AG09309 (cell line): Measurements from ENCODE around the gene ZNF423.

Source experiments
- DNase-seq: peaks from one replicate; pipeline ENCODE4 v3.0.0-alpha.2; 2010; ENCODE audit warnings: low read depth
- H3K4me3 ChIP-seq: 2 replicates; pipeline ENCODE4 v1.5.1; 2011; ENCODE audit warnings: mild to moderate bottlenecking, low read depth, low read length, moderate library complexity; ENCODE audit not compliant: control insufficient read depth
- TF ChIP-seq, protein P1 (sequence below): IDR thresholded peaks from 2 replicates; pipeline ENCODE4 v1.5.1; 2011; ENCODE audit warnings: mild to moderate bottlenecking, low read depth, low read length, inconsistent platforms; ENCODE audit not compliant: insufficient read depth, control insufficient read depth; ENCODE audit errors: missing control alignments

ZNF423 gene

DNA sequence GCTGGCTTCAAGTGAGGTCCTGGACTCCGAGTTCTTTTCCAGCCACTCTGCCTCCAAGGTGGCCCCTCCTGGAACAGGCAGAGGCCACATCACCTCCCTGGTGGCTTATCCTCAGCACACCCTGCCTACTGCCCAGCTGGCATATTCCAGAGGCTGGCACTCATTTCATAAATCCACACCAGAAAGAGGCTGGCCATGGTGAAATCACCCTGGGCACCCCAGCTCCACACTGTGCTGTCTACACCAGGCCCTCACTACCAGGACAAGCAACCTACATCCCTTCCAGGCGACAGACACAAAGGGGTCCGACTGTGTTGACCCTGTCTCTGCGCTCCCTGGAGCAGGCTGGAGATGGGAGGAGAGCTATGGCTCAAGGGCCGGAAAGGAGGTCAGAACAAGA is 382.1 kb downstream of the ZNF423 start:
- TF ChIP-seq, protein P1, sequence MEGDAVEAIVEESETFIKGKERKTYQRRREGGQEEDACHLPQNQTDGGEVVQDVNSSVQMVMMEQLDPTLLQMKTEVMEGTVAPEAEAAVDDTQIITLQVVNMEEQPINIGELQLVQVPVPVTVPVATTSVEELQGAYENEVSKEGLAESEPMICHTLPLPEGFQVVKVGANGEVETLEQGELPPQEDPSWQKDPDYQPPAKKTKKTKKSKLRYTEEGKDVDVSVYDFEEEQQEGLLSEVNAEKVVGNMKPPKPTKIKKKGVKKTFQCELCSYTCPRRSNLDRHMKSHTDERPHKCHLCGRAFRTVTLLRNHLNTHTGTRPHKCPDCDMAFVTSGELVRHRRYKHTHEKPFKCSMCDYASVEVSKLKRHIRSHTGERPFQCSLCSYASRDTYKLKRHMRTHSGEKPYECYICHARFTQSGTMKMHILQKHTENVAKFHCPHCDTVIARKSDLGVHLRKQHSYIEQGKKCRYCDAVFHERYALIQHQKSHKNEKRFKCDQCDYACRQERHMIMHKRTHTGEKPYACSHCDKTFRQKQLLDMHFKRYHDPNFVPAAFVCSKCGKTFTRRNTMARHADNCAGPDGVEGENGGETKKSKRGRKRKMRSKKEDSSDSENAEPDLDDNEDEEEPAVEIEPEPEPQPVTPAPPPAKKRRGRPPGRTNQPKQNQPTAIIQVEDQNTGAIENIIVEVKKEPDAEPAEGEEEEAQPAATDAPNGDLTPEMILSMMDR, result no peak
- no peak overlapping the region for H3K4me3 ChIP-seq
- no peak for DNase-seq

- no peak for DNase-seq
- TF ChIP-seq, protein P1, result no peak
- no peak overlapping the region for H3K4me3 ChIP-seq
These were observed 382.8 kb downstream of the ZNF423 start for GRCh38 chr16:49473131-49473530.

- TF ChIP-seq, protein P1, result no peak
- DNase-seq, result no peak
- no peak overlapping the region for H3K4me3 ChIP-seq
These were observed 383.3 kb downstream of the ZNF423 start for GRCh38 chr16:49472598-49472997.

- TF ChIP-seq, protein P1, result no peak
- no peak for DNase-seq
These were observed 384.7 kb downstream of the ZNF423 start for GRCh38 chr16:49471038-49471727.

GRCh38 chr16:49470513-49470991 is 385.4 kb downstream of the ZNF423 start:
- TF ChIP-seq, protein P1, result no peak
- DNase-seq, result no peak
- no peak overlapping the region for H3K4me3 ChIP-seq

More at GRCh38 chr16:49471038-49471727, 384.7 kb downstream of the ZNF423 start:
- H3K4me3 ChIP-seq, result no peak overlapping the region

GRCh38 chr16:49469930-49470451 is 385.9 kb downstream of the ZNF423 start:
- TF ChIP-seq, protein P1, result no peak
- no peak for DNase-seq
- no peak overlapping the region for H3K4me3 ChIP-seq
